ENCODE data around the gene FAM168A. TPM values are rescaled to one million over a fixed set of nuclear protein-coding genes. Genes with fewer than 3 reads are reported as not detected.

FAM168A gene
- total and polyA plus RNA-seq, 2 of the 8 experiments (the other 6 are each of a cell fraction or from before 2014, with no cell fraction given) = 17.1 to 21.6 TPM

DNA sequence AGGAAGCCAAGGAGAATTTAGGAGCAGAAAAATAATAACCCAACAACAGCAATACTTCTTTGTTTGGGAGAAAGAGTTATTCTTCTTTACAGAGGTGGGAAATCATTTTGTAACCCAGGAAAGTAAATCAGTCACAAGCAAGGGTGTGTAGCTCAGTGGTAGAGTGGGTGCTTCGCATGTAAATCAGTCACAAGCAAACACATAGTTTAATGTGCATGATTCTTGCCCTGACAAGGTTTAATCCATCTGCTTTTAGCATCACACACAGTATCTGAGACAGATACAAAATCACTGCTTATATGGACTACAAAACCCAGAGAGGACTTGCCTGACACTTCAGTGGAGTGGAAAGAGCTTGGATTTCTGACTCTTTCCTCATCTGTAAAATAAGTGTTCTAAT lies 139.7 kb downstream of the FAM168A start:
- Histone ChIP-seq H4K8ac (ENCODE audit: extremely low read depth, insufficient read depth, low read length) (no peak overlapping the region), H4K91ac (replicated peaks; ENCODE audit: insufficient read length, low read length) (no peak overlapping the region), H4K20me1 (replicated peaks in 1 of 2; ENCODE audit: control insufficient read depth in 1 of 2, insufficient read depth in 2 of 2, low read length in 2 of 2) (no peaks in the 10 kb centered on the region), H2AK5ac (ENCODE audit: low read depth, low read length) (no peak overlapping the region), H3K4me2 (ENCODE audit: insufficient read depth in 1 of 2, low read depth in 2 of 2, low read length in 2 of 2) (no peak overlapping the region), H3K23ac (ENCODE audit: insufficient read length) (no peak overlapping the region), H3K4me3 (ENCODE audit: extremely low read depth in 1 of 4, insufficient read depth in 2 of 4, low read depth in 3 of 4, low read length in 4 of 4) (no peak overlapping the region), H3K9ac (replicated peaks in 1 of 4; ENCODE audit: extremely low read depth in 1 of 4, low read depth in 3 of 4, low read length in 3 of 4) (no peak overlapping the region), H3K79me1 (ENCODE audit: low read depth, low read length) (no peaks in the 10 kb centered on the region; the same call in 1 of the 2 replicates), H3K56ac (replicated peaks; ENCODE audit: insufficient read length, low read depth, low read length) (no peak overlapping the region), H3K27ac (ENCODE audit: low read depth, low read length) (no peak overlapping the region), H2BK20ac (ENCODE audit: low read length) (no peak overlapping the region), H3K18ac (ENCODE audit: extremely low read depth, low read length) (no peak overlapping the region), H3K9me3 (ENCODE audit: insufficient read depth in 2 of 2, low read depth in 1 of 2, low read length in 1 of 2) (no peaks in the 10 kb centered on the region), H2BK12ac (ENCODE audit: low read depth, low read length) (no peak overlapping the region), H2BK120ac (replicated peaks; ENCODE audit: low read depth, low read length) (no peak overlapping the region), H3K79me2 (ENCODE audit: control insufficient read depth in 1 of 2, insufficient read depth in 2 of 2, low read length in 2 of 2) (no peaks in the 10 kb centered on the region), H2BK15ac (ENCODE audit: low read length) (no peak overlapping the region), H2BK5ac (ENCODE audit: low read depth, low read length) (no peak overlapping the region), H3K27me3 (replicated peaks in 1 of 4; ENCODE audit: control insufficient read depth in 3 of 4, extremely low read depth in 1 of 4, insufficient read depth in 3 of 4, low read length in 3 of 4) (no peaks in the 10 kb centered on the region), H3K23me2 (ENCODE audit: low read depth, low read length) (no peaks in the 10 kb centered on the region), H4K5ac (ENCODE audit: insufficient read length, low read depth, low read length) (no peak overlapping the region), H2AFZ (ENCODE audit: low read length) (no peak overlapping the region), H3K4me1 (replicated peaks in 1 of 4; ENCODE audit: control insufficient read depth in 3 of 4, insufficient read depth in 4 of 4, low read length in 3 of 4) (no peaks in the 10 kb centered on the region), H3K4ac (replicated peaks; ENCODE audit: insufficient read length, low read depth, low read length) (no peak overlapping the region), H3K36me3 (ENCODE audit: control insufficient read depth in 2 of 4, insufficient read depth in 4 of 4, low read length in 3 of 4) (no peaks in the 10 kb centered on the region), H3K14ac (ENCODE audit: insufficient read length) (no peak overlapping the region)
- 88% methylated on average over 1 of the region's 1 CpG; no CpG with 5 or more reads in 1 of the 2 experiments for WGBS, 2 experiments (ENCODE audit: extremely low coverage in 1 of 2, insufficient coverage in 1 of 2, insufficient read length in 1 of 2, insufficient replicate concordance in 2 of 2, low coverage in 1 of 2, low lambda C conversion rate in 2 of 2, missing lambda C conversion rate in 1 of 2)
- CTCF ChIA-PET (ENCODE audit: partially characterized antibody) = interaction anchor here (0.5 to 1.4 kb wide), 3 partner anchors 9 to 18 kb away, joined by 3 to 4 read pairs (median 3); no protein-coding TSS in a partner anchor
- POLR2A ChIA-PET (ENCODE audit: partially characterized antibody) = interaction anchor here (1.4 kb wide), 1 partner anchor 9 kb away, joined by 4 read pairs; no protein-coding TSS in a partner anchor
- TF ChIP-seq YY1 (IDR thresholded peaks at IDR 0.05; ENCODE audit: low read depth, low read length) = no peak
- DNase-seq (ENCODE audit: low read depth in 1 of 2, low spot score in 2 of 2) = no peak
- FAIRE-seq = no peak

Measured in H1 (cell line).